C4-2B (cell line): ENCODE data around the gene ALDH1A2.
"Not testable (repeated sequence)": the region's sequence is repeated elsewhere in the genome, so short reads cannot be mapped to it uniquely, and the experiment has no call there.

Experiments
- H3K27ac ChIP-seq: fragments of 450-650 bp; 2 replicates; pipeline ENCODE4 v1.5.1; 2017
- ZFX ChIP-seq: fragments of 450-650 bp; IDR thresholded peaks from 2 replicates; pipeline ENCODE4 v1.6.1; 2017
- TF ChIP-seq, protein P1 (sequence below): fragments of 450-650 bp; conservative IDR thresholded peaks from 2 replicates; pipeline ENCODE4 v1.5.1; 2017; ENCODE audit warnings: mild to moderate bottlenecking

The ALDH1A2 gene

GRCh38 chr15:58047149-58047548 is 18.4 kb downstream of the ALDH1A2 start:
- TF ChIP-seq, protein P1, sequence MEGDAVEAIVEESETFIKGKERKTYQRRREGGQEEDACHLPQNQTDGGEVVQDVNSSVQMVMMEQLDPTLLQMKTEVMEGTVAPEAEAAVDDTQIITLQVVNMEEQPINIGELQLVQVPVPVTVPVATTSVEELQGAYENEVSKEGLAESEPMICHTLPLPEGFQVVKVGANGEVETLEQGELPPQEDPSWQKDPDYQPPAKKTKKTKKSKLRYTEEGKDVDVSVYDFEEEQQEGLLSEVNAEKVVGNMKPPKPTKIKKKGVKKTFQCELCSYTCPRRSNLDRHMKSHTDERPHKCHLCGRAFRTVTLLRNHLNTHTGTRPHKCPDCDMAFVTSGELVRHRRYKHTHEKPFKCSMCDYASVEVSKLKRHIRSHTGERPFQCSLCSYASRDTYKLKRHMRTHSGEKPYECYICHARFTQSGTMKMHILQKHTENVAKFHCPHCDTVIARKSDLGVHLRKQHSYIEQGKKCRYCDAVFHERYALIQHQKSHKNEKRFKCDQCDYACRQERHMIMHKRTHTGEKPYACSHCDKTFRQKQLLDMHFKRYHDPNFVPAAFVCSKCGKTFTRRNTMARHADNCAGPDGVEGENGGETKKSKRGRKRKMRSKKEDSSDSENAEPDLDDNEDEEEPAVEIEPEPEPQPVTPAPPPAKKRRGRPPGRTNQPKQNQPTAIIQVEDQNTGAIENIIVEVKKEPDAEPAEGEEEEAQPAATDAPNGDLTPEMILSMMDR = no peak
- TF ChIP-seq ZFX = no peak
- H3K27ac ChIP-seq = no peak overlapping the region

GRCh38 chr15:58046467-58046866 is 19.0 kb downstream of the ALDH1A2 start:
- TF ChIP-seq, protein P1 = no peak
- no peak for TF ChIP-seq ZFX
- no peak overlapping the region for H3K27ac ChIP-seq

GRCh38 chr15:58045376-58045775 is 20.1 kb downstream of the ALDH1A2 start:
- not testable (repeated sequence) for H3K27ac ChIP-seq

DNA sequence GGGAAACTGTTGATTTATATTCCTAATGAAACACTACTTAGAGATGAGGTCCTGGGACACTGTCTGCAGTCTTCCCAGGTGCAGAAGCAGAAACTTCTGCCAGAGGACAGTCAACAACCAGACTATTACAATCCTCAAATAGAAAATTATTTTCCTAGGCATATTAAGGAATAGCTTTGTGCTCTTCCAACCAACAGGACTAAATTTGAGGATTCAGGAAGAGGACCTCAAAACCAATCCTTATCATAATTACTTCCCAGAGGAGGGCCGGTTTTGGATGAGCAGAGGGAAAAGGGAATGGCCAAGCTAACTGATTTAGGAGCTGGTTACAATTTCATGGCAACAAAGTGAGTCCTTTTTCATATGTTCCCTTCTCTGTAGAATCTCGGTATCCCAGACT is 21.0 kb downstream of the ALDH1A2 start:
- TF ChIP-seq, protein P1 = no peak
- TF ChIP-seq ZFX = no peak
- no peak overlapping the region for H3K27ac ChIP-seq

DNA sequence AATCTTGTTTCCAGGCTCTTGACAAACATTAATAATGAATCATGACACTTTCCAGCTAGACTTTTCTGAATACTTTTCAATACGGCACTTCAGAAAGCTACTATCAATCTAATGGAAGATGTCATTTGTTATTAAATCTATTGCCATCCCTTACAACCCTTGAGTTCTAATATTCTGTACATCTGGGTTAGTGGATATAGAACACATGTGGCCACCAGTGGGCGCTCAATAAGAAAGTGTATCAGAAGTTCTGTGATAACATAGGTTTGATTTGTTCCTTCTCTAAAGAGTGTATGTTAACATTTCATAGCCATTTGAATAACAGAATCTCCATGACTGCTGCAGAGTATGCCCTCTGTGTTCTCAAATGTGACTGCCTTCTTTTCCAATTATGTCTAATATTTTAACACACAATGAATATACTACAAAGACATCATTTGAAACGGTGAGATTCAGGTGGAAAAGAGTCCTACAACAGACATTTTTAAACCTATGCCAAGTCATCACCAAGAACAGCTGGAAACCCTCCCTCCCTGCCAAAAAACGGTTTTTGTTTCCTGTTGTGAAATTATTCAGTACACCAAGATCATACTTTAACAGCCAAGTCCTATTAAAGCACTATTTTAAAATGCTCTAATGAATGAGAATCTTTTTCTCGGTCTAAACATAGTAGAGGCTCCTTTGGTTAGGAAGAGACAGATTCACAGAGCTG is 22.2 kb downstream of the ALDH1A2 start:
- no peak overlapping the region for H3K27ac ChIP-seq
- TF ChIP-seq ZFX = no peak
- TF ChIP-seq, protein P1 = peak; percentile 90

DNA sequence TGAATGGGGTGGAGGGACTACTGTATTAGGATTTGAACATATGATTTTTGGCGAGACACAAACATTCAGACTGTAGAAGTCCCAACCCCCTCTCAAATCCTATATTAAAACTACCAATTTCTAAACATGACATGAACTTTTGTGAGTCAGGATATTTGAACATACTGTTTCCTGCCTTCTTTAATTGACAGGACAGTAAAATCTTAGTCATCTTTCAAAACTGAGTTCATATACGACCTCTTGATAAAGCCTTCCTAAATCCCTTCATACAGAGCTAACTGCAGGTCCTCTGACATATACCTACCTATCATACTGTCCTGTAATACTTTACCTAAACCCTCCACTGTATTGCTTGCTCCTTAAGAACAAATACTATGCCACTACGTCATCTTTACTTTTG is 23.5 kb downstream of the ALDH1A2 start:
- TF ChIP-seq, protein P1 = no peak
- no peak for TF ChIP-seq ZFX
- H3K27ac ChIP-seq = no peak overlapping the region

DNA sequence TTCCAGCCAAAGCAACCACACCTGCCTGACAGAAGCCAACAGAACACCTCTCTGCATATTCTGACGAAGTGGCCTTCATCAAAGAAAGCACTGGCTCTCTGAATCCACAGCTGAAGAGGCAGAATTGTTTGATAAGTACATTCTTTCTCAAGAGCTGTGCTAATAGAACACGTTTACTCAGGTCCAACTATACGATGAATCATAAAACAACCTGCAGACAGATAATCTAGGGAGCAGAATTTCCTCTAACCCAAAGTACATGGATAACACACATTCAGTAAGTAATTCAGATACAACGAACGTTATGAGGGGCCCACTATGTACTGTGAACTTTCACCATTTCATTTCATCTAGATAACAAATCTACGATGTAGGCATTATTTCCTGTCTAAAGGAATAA is 25.4 kb downstream of the ALDH1A2 start:
- no peak overlapping the region for H3K27ac ChIP-seq
- TF ChIP-seq, protein P1 = no peak
- TF ChIP-seq ZFX = no peak
